Nephron (organoid): Measurements from ENCODE around the gene MIA.
"Not testable (repeated sequence)": the region's sequence is repeated elsewhere in the genome, so short reads cannot be mapped to it uniquely, and the experiment has no call there.

ENCODE experiments used
- H3K27ac Mint-ChIP-seq, 3 experiments: 2 replicates each; pipeline ENCODE4 v1.8.0; 2020; ENCODE audit warnings: mixed read lengths in 3 of 3, mild to moderate bottlenecking in 2 of 3, moderate library complexity in 1 of 3
- H3K27me3 Mint-ChIP-seq: 2 replicates; pipeline ENCODE4 v1.8.0; 2021; ENCODE audit warnings: low read depth, mild to moderate bottlenecking, moderate library complexity, mixed read lengths
- H3K36me3 Mint-ChIP-seq: 2 replicates; pipeline ENCODE4 v1.8.0; 2020; ENCODE audit warnings: low read depth, mixed read lengths
- H3K4me1 Mint-ChIP-seq: 2 replicates; pipeline ENCODE4 v1.8.0; 2020; ENCODE audit warnings: mixed read lengths
- H3K4me3 Mint-ChIP-seq, 3 experiments: 2 replicates each; pipeline ENCODE4 v1.8.0; 2020; ENCODE audit warnings: mild to moderate bottlenecking in 3 of 3, mixed read lengths in 3 of 3, moderate library complexity in 2 of 3
- H3K9me3 Mint-ChIP-seq: 2 replicates; pipeline ENCODE4 v1.8.0; 2020; ENCODE audit warnings: mixed read lengths
- TF ChIP-seq, protein P1 (sequence below), 3 experiments: fragments of 200-600 bp; sonication (generic); IDR thresholded peaks; one replicate each; pipeline ENCODE4 v1.5.0; 2021; ENCODE audit warnings: antibody characterized with exemption in 3 of 3; ENCODE audit not compliant: unreplicated experiment in 3 of 3

MIA gene

DNA sequence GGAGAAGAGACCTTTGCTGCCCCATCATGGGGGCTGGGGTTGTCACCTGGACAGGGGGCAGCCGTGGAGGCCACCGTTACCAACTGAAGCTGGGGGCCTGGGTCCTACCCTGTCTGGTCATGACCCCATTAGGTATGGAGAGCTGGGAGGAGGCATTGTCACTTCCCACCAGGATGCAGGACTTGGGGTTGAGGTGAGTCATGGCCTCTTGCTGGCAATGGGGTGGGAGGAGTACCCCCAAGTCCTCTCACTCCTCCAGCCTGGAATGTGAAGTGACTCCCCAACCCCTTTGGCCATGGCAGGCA is 32.7 kb downstream of the MIA start:
- Mint-ChIP-seq H3K9me3 (no peaks in the 10 kb centered on the region), H3K27me3 (peaks cover 3% of the 10 kb centered on the region), H3K27ac (peak overlapping the region in 2 of 3 experiments; percentile 24 to 29), H3K36me3 (peaks cover 26% of the 10 kb centered on the region), H3K4me1 (peaks cover 66% of the 10 kb centered on the region), H3K4me3 (peak overlapping the region in 1 of 3 experiments; percentile 19)
- TF ChIP-seq, protein P1, sequence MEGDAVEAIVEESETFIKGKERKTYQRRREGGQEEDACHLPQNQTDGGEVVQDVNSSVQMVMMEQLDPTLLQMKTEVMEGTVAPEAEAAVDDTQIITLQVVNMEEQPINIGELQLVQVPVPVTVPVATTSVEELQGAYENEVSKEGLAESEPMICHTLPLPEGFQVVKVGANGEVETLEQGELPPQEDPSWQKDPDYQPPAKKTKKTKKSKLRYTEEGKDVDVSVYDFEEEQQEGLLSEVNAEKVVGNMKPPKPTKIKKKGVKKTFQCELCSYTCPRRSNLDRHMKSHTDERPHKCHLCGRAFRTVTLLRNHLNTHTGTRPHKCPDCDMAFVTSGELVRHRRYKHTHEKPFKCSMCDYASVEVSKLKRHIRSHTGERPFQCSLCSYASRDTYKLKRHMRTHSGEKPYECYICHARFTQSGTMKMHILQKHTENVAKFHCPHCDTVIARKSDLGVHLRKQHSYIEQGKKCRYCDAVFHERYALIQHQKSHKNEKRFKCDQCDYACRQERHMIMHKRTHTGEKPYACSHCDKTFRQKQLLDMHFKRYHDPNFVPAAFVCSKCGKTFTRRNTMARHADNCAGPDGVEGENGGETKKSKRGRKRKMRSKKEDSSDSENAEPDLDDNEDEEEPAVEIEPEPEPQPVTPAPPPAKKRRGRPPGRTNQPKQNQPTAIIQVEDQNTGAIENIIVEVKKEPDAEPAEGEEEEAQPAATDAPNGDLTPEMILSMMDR (IDR thresholded peaks at IDR 0.05; ENCODE audit: unreplicated experiment in 3 of 3): no peak

DNA sequence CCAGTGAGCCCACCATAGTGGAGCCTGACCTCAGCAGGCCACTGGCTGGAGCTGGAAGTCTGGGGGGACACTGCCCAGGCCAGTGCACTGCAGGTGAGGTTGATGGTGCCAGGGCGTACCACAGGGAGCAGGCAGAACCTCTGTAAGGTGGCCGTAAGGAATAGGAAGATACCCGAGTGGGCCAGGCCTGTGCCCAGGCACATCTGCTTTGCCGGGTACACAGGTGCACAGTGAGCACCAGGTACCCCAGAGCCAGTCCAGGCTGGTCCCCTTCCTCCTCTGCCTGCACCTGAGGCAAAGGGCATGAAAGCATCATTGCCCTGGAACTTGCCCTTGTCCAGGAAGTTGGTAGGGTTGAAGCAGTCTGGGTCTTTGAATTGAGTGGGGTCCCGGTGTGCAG is 33.2 kb downstream of the MIA start:
- Mint-ChIP-seq H3K36me3 (peaks cover 25% of the 10 kb centered on the region), H3K4me3 (peak overlapping the region; percentile 40 to 47 (median 47)), H3K4me1 (peaks cover 64% of the 10 kb centered on the region), H3K27me3 (peaks cover 4% of the 10 kb centered on the region), H3K27ac (no peak overlapping the region), H3K9me3 (no peaks in the 10 kb centered on the region)
- TF ChIP-seq, protein P1 (IDR thresholded peaks at IDR 0.05; ENCODE audit: unreplicated experiment in 3 of 3): no peak

DNA sequence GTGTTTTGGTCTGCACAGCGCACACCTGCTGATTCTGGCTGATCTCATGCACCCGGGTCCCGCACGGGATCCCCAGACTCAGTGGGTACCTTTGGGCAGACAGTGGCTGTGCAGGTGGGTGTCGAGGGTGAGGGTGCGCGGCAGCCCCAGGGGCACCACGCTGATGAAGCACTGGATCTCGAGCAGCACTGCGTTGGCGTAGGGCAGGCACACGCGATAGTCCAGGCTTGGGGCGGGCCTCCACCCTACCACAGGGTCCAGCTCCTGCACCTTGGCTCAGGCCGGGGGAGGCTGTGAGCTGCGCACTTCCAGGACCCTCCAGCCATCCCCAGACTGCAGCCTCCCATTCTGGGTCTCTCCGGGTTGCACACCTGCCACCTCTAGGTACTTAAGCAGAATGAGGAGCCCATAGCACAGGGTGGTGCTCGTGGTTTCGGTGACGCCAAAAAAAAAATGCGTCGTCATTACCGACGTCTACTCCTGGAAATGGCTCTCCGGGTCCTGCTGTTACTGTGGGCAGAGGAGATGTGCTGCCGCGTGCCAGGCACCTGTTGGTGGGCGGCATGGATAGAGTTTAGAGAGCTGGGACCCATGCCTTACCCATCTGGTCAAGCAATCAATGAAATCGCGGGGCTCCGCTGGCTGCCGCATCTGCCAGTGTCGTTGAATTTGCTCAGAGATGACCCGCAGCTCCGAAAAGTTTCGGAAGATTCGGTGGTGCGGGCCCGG is 34.2 kb downstream of the MIA start:
- TF ChIP-seq, protein P1 (IDR thresholded peaks at IDR 0.05; ENCODE audit: unreplicated experiment in 3 of 3): no peak
- peaks cover 7% of the 10 kb centered on the region for H3K27me3 Mint-ChIP-seq
- no peaks in the 10 kb centered on the region for H3K9me3 Mint-ChIP-seq
- H3K27ac Mint-ChIP-seq: peak overlapping the region in 1 of 3 experiments; percentile 90
- H3K36me3 Mint-ChIP-seq: peaks cover 16% of the 10 kb centered on the region
- H3K4me3 Mint-ChIP-seq: peak overlapping the region; percentile 69 to 95 (median 75)
- H3K4me1 Mint-ChIP-seq: peaks cover 63% of the 10 kb centered on the region

DNA sequence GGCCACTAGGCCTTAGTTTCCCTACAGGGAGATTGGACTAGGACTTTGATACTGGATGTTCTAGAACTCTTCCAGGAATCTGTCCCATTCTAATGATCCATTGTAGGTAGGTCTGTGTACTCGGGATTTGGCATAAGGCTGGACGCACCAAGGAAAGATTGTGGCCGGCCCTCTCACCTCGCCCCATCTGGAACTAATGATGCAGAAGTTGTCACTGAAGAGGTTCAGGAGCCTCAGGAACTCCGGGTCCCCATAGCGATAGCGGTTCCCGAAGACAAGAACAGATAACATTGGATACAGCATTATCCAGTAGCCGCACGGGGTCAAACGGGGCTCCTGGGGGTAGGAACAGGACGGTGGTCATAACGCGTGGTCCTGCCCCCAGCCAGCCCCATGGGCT is 34.8 kb downstream of the MIA start:
- TF ChIP-seq, protein P1 (IDR thresholded peaks at IDR 0.05; ENCODE audit: unreplicated experiment in 3 of 3): no peak
- H3K27me3 Mint-ChIP-seq: peaks cover 11% of the 10 kb centered on the region
- peak overlapping the region; percentile 69 to 95 (median 75) for H3K4me3 Mint-ChIP-seq
- H3K4me1 Mint-ChIP-seq: peaks cover 62% of the 10 kb centered on the region
- peaks cover 10% of the 10 kb centered on the region for H3K36me3 Mint-ChIP-seq
- peak overlapping the region; percentile 90 to 100 (median 97) for H3K27ac Mint-ChIP-seq
- no peaks in the 10 kb centered on the region for H3K9me3 Mint-ChIP-seq

DNA sequence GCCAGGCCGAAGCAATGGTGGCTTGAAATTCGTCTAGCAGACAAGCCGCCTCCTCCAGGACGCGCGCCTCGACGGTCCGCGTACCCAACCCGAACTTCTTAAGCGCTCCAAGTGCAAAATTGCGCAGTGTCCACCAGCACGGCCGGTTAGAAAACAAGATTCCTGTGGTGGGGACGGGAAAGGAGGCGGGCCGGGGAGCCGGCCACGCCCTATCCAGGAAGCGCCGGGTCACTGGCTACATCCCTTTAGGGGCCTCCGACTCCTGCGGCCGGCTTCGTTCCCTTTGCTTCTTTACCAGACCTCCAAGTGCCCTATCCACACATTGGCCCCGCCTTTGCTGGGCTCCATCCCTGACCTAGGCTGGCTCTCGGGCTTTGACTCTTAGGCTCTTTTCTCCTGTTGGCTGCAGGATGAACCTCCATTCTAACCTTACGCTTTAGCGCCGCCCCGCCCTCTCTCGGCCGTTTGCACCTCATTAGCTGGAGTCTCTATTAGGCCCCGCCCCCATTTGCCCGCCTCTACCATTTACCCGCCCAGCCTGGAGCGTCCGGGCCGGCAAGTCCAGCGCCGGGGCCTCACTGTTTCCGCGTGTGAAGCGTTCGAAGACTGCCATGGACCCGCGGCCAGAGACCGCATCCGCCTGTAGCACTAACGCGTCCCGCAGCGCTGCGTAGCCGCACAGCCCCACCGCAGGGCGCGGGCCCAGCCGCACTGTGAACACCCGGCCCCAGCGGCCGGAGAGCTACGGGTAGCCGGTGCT is 35.5 kb downstream of the MIA start:
- H3K4me1 Mint-ChIP-seq: peaks cover 59% of the 10 kb centered on the region
- H3K27me3 Mint-ChIP-seq: peaks cover 11% of the 10 kb centered on the region
- H3K9me3 Mint-ChIP-seq: not testable (repeated sequence)
- H3K36me3 Mint-ChIP-seq: peaks cover 10% of the 10 kb centered on the region
- peak overlapping the region; percentile 90 to 100 (median 97) for H3K27ac Mint-ChIP-seq
- H3K4me3 Mint-ChIP-seq: peak overlapping the region; percentile 95 to 99 (median 98)

DNA sequence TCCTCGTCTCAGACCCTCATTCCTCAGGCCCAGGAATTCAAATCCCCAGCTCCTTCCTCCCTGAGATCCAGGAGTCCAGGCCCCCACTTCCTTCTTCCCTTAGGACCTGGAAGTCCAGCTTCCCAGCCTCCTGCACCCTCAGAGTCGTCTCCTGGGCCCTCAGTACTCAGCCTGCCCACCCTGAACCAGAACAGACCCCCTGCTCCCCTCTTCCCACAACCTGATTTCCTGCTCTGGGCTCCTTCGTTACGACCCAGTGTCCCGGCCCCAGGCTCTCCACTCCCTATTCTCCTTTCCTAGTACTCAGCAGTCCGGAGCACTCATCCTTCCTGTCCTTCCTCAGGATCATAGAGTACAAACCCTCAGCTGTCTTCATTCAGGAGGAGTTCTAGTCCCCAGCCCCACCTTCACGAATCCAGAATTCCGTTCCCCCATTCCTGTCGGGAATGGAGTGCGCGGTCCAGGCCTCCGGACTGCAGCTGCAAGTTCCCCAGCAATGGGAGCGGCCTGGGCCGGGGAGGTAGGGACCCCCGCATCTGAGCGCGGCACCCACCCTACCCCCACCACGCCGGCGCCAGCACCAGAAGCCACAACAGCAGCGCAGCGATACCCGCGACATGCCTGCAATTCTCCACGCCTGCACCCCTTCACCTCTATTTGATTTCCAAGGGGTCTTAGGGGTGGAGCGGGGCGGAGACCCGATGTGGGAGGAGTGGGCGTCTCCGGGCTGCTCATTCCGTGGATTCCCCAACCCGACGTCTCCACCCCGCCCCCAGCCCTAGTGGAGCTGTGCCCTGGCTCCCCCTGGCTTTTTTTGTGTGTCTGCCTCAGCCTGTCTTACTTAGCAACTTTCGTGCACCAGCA is 36.4 kb downstream of the MIA start:
- Mint-ChIP-seq H3K27me3 (peaks cover 11% of the 10 kb centered on the region), H3K4me3 (peak overlapping the region; percentile 95 to 99 (median 98)), H3K9me3 (no peaks in the 10 kb centered on the region), H3K27ac (peak overlapping the region; percentile 90 to 99 (median 97)), H3K4me1 (peaks cover 51% of the 10 kb centered on the region), H3K36me3 (peaks cover 10% of the 10 kb centered on the region)
- TF ChIP-seq, protein P1 (IDR thresholded peaks at IDR 0.05; ENCODE audit: unreplicated experiment in 3 of 3): no peak

DNA sequence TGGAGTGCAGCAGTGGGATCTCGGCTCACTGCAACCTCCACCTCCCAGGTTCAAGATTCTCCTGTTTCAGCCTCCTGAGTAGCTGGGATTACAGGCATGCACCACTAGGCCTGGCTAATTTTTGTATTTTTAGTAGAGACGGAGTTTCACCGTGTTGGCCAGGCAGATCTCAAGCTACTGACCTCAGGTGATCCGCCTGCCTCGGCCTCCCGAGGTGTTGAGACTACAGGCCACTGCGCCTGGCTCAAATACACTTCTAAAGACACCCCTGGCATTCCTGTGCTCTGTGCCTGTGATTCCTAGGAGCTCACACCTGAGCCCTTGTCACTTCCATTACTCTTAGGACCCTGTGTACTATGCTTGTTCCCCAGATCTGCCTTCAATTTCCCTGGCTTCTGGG is 37.2 kb downstream of the MIA start:
- not testable (repeated sequence) for H3K9me3 Mint-ChIP-seq
- H3K36me3 Mint-ChIP-seq: peaks cover 10% of the 10 kb centered on the region
- H3K4me1 Mint-ChIP-seq: peaks cover 47% of the 10 kb centered on the region
- peaks cover 11% of the 10 kb centered on the region for H3K27me3 Mint-ChIP-seq
- H3K4me3 Mint-ChIP-seq: peak overlapping the region; percentile 95 to 99 (median 98)
- peak overlapping the region; percentile 87 to 94 (median 90) for H3K27ac Mint-ChIP-seq
